Measurements from ENCODE around the gene ARL5A. TPM values are rescaled to one million over a fixed set of nuclear protein-coding genes. Genes with fewer than 3 reads are reported as not detected.
A peak's percentile ranks its signal among the peaks of the same experiment; 100 is the strongest.

ARL5A gene
- total RNA-seq, 4 donors from 2014 or later, result 58.8 to 104 (median 85.6) TPM

DNA sequence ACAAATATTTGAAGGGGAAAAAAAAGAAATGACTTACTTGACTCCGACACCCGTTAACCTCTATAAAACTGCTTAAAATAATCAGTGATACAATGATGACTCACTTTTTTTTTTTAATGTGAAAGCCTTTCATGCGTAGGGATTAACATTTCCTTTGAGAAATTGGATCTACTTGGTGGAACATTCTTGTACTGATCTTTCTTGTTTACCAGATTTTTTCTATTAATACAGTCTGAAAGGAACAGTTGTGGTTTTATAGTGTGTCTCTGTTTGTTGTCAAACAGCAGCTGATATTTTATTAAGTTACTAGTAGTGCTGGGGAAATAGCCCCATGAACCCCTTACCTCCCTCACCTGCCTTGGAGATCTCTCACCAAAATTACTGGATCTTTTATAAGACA, 53.7 kb downstream of the ARL5A start:
- peaks cover 0 to 27% (median 6%) of the 10 kb centered on the region in 3 donors for H3K4me1 ChIP-seq
- H3K9me3 ChIP-seq, result no peaks in the 10 kb centered on the region
- no peak overlapping the region for H3K4me3 ChIP-seq
- H3K27ac ChIP-seq, result peak overlapping the region in 3 of 4 donors; percentile 27 to 54 (median 42)
- WGBS, 2 donors (ENCODE audit: low coverage in 1 of 2), result 0 to 31% methylated on average over 3 of the region's 3 CpGs
- no peak for TF ChIP-seq EP300 (IDR thresholded peaks at IDR 0.05)
- TF ChIP-seq, protein P1, sequence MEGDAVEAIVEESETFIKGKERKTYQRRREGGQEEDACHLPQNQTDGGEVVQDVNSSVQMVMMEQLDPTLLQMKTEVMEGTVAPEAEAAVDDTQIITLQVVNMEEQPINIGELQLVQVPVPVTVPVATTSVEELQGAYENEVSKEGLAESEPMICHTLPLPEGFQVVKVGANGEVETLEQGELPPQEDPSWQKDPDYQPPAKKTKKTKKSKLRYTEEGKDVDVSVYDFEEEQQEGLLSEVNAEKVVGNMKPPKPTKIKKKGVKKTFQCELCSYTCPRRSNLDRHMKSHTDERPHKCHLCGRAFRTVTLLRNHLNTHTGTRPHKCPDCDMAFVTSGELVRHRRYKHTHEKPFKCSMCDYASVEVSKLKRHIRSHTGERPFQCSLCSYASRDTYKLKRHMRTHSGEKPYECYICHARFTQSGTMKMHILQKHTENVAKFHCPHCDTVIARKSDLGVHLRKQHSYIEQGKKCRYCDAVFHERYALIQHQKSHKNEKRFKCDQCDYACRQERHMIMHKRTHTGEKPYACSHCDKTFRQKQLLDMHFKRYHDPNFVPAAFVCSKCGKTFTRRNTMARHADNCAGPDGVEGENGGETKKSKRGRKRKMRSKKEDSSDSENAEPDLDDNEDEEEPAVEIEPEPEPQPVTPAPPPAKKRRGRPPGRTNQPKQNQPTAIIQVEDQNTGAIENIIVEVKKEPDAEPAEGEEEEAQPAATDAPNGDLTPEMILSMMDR (IDR thresholded peaks at IDR 0.05), result no peak
- peak; percentile 82 for TF ChIP-seq POLR2AphosphoS5 (IDR thresholded peaks at IDR 0.05)
- H3K36me3 ChIP-seq, result peaks cover 0 to 29% of the 10 kb centered on the region in 2 donors
- H3K27me3 ChIP-seq, result no peaks in the 10 kb centered on the region
- no peak for ATAC-seq

DNA sequence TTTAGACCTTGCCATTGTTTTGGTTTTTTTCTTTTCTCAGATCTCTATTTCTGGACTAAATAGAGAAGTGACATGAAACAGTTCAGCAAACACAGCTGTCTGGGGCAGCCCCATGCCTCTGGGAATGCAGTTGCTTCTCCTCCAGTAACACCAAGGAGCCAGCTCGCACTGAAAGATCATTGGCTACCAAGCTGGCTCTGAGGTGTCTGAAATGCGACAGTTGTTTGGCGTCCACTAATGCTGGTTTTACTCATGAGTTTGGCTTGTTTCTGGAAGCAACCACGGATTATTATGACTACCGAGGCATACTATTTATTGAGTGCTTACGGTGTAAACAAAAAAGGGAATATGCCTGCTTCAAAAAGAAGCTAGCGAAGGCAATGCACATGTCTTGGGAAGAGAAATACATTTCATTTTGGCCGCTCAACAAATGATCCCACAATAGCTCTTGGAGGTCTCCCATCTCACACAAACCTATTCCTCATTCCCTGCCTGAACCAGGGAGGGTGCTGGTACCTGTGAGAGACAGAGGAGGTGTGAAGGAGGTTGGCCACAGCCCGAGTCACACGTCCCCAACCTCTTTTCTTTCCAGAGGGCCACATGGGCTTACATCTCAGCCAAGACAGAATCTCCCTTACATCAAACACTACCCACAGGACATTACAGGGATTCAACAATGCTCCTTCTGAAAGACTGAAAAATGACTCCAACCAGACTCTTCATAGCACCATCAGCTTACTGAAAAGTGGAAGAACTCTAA, 56.4 kb downstream of the ARL5A start:
- Histone ChIP-seq H3K4me3 (no peak overlapping the region), H3K9me3 (no peaks in the 10 kb centered on the region), H3K27me3 (no peaks in the 10 kb centered on the region), H3K27ac (peak overlapping the region in 3 of 4 donors; percentile 45 to 60 (median 57)), H3K36me3 (peaks cover 0 to 13% of the 10 kb centered on the region in 2 donors), H3K4me1 (peaks cover 0 to 27% (median 6%) of the 10 kb centered on the region in 3 donors)
- ATAC-seq, result peak; percentile 71
- 15 to 37% methylated on average over 9 to 10 of the region's 10 CpGs for WGBS, 2 donors (ENCODE audit: low coverage in 1 of 2)
- TF ChIP-seq POLR2AphosphoS5 (IDR thresholded peaks at IDR 0.05) (peak; percentile 89), EP300 (IDR thresholded peaks at IDR 0.05) (no peak)

DNA sequence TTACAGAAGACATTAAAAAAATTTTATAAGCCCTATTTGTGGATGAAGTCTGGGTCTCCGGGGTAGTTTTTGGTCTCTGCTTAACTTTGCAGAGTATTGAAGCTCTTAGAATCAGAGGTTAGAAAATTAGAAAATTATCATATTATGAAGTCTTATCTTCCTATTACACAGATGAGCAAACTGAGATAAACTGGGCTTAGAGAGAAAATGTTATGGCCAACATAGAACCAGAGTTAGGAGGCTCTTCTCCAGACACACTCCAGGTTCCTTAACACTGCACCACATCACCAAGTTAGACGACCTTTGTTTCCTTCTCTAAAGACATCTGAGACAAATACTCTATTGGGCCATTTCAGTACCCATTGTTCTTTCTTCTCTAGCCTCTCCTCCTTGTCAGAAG, 57.2 kb downstream of the ARL5A start:
- H3K36me3 ChIP-seq, result peaks cover 0 to 5% of the 10 kb centered on the region in 2 donors
- H3K4me1 ChIP-seq, result peaks cover 0 to 27% (median 6%) of the 10 kb centered on the region in 3 donors
- no peaks in the 10 kb centered on the region for H3K27me3 ChIP-seq
- no peak overlapping the region for H3K4me3 ChIP-seq
- H3K9me3 ChIP-seq, result no peaks in the 10 kb centered on the region
- H3K27ac ChIP-seq, result peak overlapping the region in 3 of 4 donors; percentile 43 to 60 (median 45)
- ATAC-seq, result no peak
- WGBS, 2 donors (ENCODE audit: low coverage in 1 of 2), result 60 to 88% methylated on average over 1 to 2 of the region's 2 CpGs
- TF ChIP-seq EP300 (IDR thresholded peaks at IDR 0.05) (no peak), POLR2AphosphoS5 (IDR thresholded peaks at IDR 0.05) (no peak), POLR2A (IDR thresholded peaks at IDR 0.05) (no peak)
- TF ChIP-seq, protein P1 (IDR thresholded peaks at IDR 0.05), result no peak

DNA sequence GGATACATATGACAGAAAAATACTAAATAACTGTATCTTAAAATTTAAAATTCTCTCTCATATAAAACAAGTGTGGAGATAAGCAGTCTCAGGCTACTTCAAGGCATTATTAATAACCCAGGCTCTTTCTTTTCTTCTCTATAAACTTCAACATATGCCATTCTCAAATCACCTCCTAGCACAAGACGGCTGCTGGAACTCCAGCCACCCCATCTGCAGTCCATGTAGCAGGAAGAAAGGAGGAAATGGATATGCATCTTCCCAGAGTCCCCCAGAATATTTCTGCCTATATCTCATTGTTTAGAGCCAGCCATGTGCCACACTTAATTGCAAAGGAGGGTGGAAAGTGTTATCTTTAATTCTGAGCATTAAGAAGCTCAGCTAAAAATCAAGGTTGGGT, 58.6 kb downstream of the ARL5A start:
- Histone ChIP-seq H3K27ac (no peak overlapping the region), H3K4me1 (peaks cover 0 to 21% (median 2%) of the 10 kb centered on the region in 3 donors), H3K27me3 (no peaks in the 10 kb centered on the region), H3K4me3 (no peak overlapping the region), H3K9me3 (no peaks in the 10 kb centered on the region), H3K36me3 (no peaks in the 10 kb centered on the region)
- 100% methylated on average over 1 of the region's 1 CpG for WGBS, 2 donors (ENCODE audit: low coverage in 1 of 2)
- TF ChIP-seq, protein P1 (IDR thresholded peaks at IDR 0.05), result no peak
- no peak for TF ChIP-seq POLR2A (IDR thresholded peaks at IDR 0.05)
- no peak for TF ChIP-seq POLR2AphosphoS5 (IDR thresholded peaks at IDR 0.05)
- TF ChIP-seq EP300 (IDR thresholded peaks at IDR 0.05), result no peak
- ATAC-seq, result no peak

DNA sequence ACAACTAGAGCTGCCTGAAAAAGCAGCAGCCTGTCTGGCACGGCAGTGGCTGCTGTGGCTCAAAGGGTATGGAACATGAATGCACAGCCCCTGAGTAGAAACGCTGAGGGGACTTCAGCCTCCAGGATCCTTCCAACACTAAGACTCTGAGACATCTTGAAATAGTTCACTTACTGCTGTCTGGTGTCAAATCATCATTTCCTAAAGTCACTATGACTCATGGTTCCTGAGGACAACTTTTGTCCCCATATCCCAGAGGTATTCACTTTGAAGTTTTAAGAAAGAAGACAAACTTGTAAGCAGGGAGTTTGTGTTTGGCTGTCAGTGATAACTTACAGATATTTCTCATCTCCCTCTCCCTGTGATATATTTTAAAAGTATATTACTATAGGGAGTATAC, 60.7 kb downstream of the ARL5A start:
- H3K27ac ChIP-seq, result no peak overlapping the region
- H3K27me3 ChIP-seq, result no peaks in the 10 kb centered on the region
- H3K9me3 ChIP-seq, result no peaks in the 10 kb centered on the region
- H3K4me3 ChIP-seq, result no peak overlapping the region
- peaks cover 0 to 13% (median 2%) of the 10 kb centered on the region in 3 donors for H3K4me1 ChIP-seq
- WGBS, 2 donors (ENCODE audit: low coverage in 1 of 2), result 46 to 90% methylated on average over 2 of the region's 2 CpGs
- ATAC-seq, result no peak
- no peaks in the 10 kb centered on the region for H3K36me3 ChIP-seq
- TF ChIP-seq POLR2AphosphoS5 (IDR thresholded peaks at IDR 0.05), result no peak
- no peak for TF ChIP-seq POLR2A (IDR thresholded peaks at IDR 0.05)
- TF ChIP-seq EP300 (IDR thresholded peaks at IDR 0.05), result no peak
- TF ChIP-seq, protein P1 (IDR thresholded peaks at IDR 0.05), result no peak
